ENCODE results near the gene ALPL. TPM values are rescaled to one million over a fixed set of nuclear protein-coding genes. Genes with fewer than 3 reads are reported as not detected.

ALPL gene
- total and polyA plus RNA-seq, 9 of the 15 experiments (the other 6 are each of a cell fraction or from before 2014, with no cell fraction given) = 0.04 to 0.38 (median 0.18) TPM; not detected in 4

GRCh38 chr1:21608798-21609197 is 99.6 kb downstream of the ALPL start (continued):
- TF ChIP-seq ZNF785 (CRISPR knock-in tag; IDR thresholded peaks at IDR 0.05) = no peak
- TF ChIP-seq PTBP1 (IDR thresholded peaks at IDR 0.05; ENCODE audit: low read depth, low read length) = no peak
- TF ChIP-seq ELF2 (CRISPR knock-in tag; IDR thresholded peaks at IDR 0.05) = no peak
- no peak for TF ChIP-seq SMAD2 (IDR thresholded peaks at IDR 0.05; ENCODE audit: low read depth, low read length)
- peak; percentile 45 for TF ChIP-seq TBP (optimal IDR thresholded peaks at IDR 0.05; ENCODE audit: low read depth, low read length)
- no peak for TF ChIP-seq PATZ1 (CRISPR knock-in tag; IDR thresholded peaks at IDR 0.05; ENCODE audit: borderline replicate concordance)
- no peak for TF ChIP-seq TCFL5 (CRISPR knock-in tag; conservative IDR thresholded peaks at IDR 0.05)
- TF ChIP-seq ZNF232 (CRISPR knock-in tag; IDR thresholded peaks at IDR 0.05) = no peak
- no peak for TF ChIP-seq FIP1L1 (IDR thresholded peaks at IDR 0.05; ENCODE audit: low read depth, low read length, poor library complexity, severe bottlenecking)
- no peak for TF ChIP-seq THAP7 (CRISPR knock-in tag; IDR thresholded peaks at IDR 0.05)
- no peak for TF ChIP-seq PTTG1 (tag; IDR thresholded peaks at IDR 0.05; ENCODE audit: low read depth)
- TF ChIP-seq ZBTB17 (CRISPR knock-in tag; IDR thresholded peaks at IDR 0.05) = no peak
- peak; percentile 78 for TF ChIP-seq SMARCE1 (IDR thresholded peaks at IDR 0.05)
- TF ChIP-seq ZNF140 (CRISPR knock-in tag; IDR thresholded peaks at IDR 0.05) = no peak
- no peak for TF ChIP-seq EWSR1 (IDR thresholded peaks at IDR 0.05; ENCODE audit: borderline replicate concordance, low read depth, partially characterized antibody)
- TF ChIP-seq KDM5B (IDR thresholded peaks at IDR 0.05; ENCODE audit: insufficient replicate concordance, low read depth, low read length) = no peak
- no peak for TF ChIP-seq CGGBP1 (CRISPR knock-in tag; IDR thresholded peaks at IDR 0.05)
- no peak for TF ChIP-seq POLR2AphosphoS2 (IDR thresholded peaks at IDR 0.05; ENCODE audit: low read length)
- no peak for TF ChIP-seq PTRF (tag; IDR thresholded peaks at IDR 0.05)
- TF ChIP-seq SIX5 (IDR thresholded peaks at IDR 0.05; ENCODE audit: borderline replicate concordance in 1 of 2, insufficient read depth in 1 of 2, low read depth in 1 of 2, low read length in 2 of 2) = no peak
